ENCODE results near the gene GP9.

- TF ChIP-seq CTCF (IDR thresholded peaks at IDR 0.05; ENCODE audit: poor library complexity, severe bottlenecking) (no peak), POLR2AphosphoS5 (IDR thresholded peaks at IDR 0.05) (no peak), EZH2 (IDR thresholded peaks at IDR 0.05; ENCODE audit: borderline replicate concordance, insufficient read depth, low read length, poor library complexity, severe bottlenecking) (no peak), MXI1 (conservative IDR thresholded peaks at IDR 0.05; ENCODE audit: poor library complexity, severe bottlenecking) (no peak), EP300 (conservative IDR thresholded peaks at IDR 0.05; ENCODE audit: poor library complexity, severe bottlenecking) (no peak), TAF1 (IDR thresholded peaks at IDR 0.05; ENCODE audit: low read depth) (no peak), REST (IDR thresholded peaks at IDR 0.05; ENCODE audit: borderline replicate concordance) (no peak), RAD21 (conservative IDR thresholded peaks at IDR 0.05) (no peak)
Measured at GRCh38 chr3:129054605-129055104, 5.9 kb upstream of the GP9 start.
